ENCODE data around the gene NF2.

DNA sequence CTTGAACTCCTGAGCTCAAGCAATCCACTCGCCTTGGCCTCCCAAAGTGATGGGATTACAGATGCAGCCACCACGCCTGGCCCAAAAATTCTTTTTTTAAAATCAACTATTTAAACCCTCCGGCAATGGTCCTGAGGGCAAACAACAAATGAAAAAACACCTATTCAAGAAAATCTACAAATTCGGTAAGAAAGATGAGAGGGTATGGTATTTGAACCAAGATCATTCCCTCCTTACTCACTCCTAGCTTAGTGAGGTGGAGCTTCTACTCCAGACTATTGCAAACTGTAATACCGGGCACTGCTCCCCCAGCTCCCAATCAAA lies 2.1 kb downstream of the NF2 start:
- TF ChIP-seq, protein P1, sequence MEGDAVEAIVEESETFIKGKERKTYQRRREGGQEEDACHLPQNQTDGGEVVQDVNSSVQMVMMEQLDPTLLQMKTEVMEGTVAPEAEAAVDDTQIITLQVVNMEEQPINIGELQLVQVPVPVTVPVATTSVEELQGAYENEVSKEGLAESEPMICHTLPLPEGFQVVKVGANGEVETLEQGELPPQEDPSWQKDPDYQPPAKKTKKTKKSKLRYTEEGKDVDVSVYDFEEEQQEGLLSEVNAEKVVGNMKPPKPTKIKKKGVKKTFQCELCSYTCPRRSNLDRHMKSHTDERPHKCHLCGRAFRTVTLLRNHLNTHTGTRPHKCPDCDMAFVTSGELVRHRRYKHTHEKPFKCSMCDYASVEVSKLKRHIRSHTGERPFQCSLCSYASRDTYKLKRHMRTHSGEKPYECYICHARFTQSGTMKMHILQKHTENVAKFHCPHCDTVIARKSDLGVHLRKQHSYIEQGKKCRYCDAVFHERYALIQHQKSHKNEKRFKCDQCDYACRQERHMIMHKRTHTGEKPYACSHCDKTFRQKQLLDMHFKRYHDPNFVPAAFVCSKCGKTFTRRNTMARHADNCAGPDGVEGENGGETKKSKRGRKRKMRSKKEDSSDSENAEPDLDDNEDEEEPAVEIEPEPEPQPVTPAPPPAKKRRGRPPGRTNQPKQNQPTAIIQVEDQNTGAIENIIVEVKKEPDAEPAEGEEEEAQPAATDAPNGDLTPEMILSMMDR (IDR thresholded peaks at IDR 0.05) = no peak
- TF ChIP-seq POLR2AphosphoS5 (IDR thresholded peaks at IDR 0.05) (no peak), POLR2A (IDR thresholded peaks at IDR 0.05) (no peak), EP300 (IDR thresholded peaks at IDR 0.05; ENCODE audit: low read depth) (no peak)

Measured in transverse colon (tissue), 4 donors.